H54 (cell line): ENCODE results near the gene SYTL1.

Experiments
- DNase-seq: peaks from one replicate; pipeline ENCODE4 v3.0.0; 2011; ENCODE audit warnings: low spot score, mixed read lengths; ENCODE audit not compliant: insufficient read length
- FAIRE-seq: peaks from 3 replicates; lab custom pipeline; 2011; peaks lifted over from hg19 to GRCh38; lab: Jason Lieb, UNC
- POLR2A ChIP-seq: IDR thresholded peaks from 2 replicates; pipeline ENCODE4 v1.6.1; 2011; ENCODE audit warnings: low read depth, mild to moderate bottlenecking, low read length

Gene SYTL1

DNA sequence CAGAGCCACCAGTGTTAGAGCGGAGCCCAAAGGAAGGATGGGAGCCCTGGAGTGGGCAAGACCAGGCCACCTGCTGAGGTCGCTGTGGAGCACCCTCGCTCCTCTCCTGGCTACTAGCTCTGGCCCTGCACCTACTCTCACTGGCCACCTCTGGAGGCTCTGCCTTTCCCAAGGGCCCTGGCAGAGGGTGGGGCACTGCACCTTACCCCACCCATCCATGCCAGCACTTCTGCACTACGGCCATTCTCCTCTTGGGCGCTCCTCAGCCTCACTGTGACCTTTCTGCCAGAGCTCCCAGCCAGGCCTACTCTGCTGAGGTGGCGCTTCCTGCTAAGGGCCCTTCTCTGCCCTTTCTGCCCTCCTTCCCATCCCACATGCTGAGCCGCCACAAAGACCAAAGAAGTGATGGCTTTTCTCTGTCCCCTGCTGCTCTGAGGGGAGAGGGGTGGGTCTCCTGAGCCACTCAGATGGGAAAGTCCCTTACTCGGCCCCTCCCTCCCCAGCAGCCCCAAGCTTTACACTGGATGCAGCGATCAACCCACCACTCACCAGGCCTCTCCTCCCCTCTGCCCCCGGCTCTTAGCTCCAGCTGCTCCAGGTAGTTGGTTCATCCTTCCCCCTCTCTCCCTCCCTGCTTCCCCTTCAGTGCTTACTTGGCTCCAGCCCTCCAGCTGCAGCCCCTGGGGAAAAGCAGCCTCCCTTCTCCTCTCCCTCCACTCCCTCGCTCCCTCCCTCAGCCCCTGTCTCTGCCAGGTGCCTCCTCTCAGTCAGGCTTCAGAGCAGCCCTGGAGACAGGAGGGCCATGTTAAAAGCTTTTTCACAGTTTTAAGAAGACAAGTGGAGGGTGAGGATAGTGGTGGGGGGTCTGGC, 34.7 kb upstream of the SYTL1 start:
- no peak for FAIRE-seq
- DNase-seq: no peak

DNA sequence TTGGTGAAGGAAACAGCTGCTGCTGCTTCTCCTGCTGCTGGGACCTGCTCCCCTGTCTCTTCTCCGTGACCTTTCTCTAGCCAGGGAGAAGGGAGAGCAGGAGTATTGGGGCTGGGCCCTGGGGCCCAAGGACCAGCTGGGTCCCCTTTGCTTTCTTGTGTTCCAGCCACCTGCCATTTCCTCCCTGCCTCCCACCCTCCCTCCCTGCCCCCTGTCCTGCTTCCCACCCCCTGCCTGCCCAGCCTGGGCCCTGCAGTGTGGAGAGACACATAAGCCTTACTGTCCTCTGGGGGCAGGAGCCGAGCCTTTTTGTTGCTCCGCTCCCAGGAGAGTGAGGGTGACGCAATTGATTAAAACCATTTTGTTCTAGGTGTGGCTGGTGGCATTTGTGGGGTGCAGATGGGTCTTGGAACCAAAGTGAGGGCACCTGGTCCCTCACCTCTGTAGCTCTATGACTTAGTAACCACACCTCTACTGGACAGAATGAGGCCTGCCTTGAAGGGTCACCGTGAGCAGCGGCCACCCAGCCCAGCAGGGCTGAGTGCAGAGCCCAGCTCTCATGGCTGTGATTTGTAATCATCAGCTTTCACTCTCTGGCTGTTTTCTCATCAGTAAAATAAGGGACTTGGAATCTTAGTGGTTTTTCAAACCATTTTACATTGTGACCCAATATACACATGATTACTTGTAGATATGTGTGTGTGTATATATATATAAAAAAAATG, 33.8 kb upstream of the SYTL1 start:
- no peak for TF ChIP-seq POLR2A
- FAIRE-seq: no peak

More for the DNA sequence above, 34.7 kb upstream of the SYTL1 start:
- TF ChIP-seq POLR2A: no peak

GRCh38 chr1:27314169-27314568, 27.7 kb upstream of the SYTL1 start:
- no peak for TF ChIP-seq POLR2A
- DNase-seq (no peak), FAIRE-seq (no peak)

More for the DNA sequence above, 33.8 kb upstream of the SYTL1 start:
- no peak for DNase-seq

DNA sequence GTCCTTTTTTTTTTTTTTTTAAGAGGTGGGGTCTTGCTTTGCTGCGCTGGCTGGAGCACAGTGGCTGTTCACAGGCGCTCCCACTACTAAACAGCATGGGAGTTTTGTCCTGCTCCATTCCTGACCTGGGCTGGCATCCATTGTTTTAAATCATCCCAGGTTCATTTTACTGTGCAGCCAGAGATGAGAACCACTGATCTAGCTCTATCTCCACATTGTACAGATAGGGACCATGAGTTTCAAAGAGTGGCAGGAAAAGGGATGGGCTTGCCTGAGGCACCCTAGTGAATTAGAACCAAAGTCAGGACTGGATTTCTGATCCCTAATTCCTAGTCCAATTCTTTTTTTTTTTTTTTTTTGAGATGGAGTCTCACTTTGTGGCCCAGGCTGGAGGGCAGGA, 27.1 kb upstream of the SYTL1 start:
- DNase-seq (no peak), FAIRE-seq (no peak)
- TF ChIP-seq POLR2A: no peak

- TF ChIP-seq POLR2A: no peak
Observed at GRCh38 chr1:27316860-27317259, 25.0 kb upstream of the SYTL1 start.

DNA sequence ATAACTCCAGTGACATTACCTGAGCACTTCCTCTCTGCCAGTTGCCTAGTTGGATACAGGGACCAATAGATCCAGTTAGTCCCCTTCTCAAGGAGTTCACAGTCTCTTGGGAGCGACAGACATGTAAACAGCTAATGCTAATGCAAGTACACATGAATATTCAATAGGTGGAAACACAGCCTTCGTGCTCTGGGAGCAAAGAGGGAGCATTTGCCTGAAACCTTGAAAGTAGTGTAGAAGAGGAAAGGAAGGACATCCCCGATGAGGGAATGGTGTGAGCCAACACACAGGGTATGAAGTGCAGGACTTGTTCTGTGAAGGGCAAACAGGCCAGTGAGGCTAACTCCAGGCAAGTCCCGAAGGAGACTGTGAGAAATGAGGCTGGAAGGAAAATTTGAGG, 23.7 kb upstream of the SYTL1 start:
- DNase-seq: no peak
- FAIRE-seq: no peak
- no peak for TF ChIP-seq POLR2A

More at GRCh38 chr1:27316860-27317259, 25.0 kb upstream of the SYTL1 start:
- DNase-seq (no peak), FAIRE-seq (no peak)

GRCh38 chr1:27318596-27318995, 23.2 kb upstream of the SYTL1 start:
- FAIRE-seq: no peak
- no peak for TF ChIP-seq POLR2A
- DNase-seq: no peak

- DNase-seq (peak; percentile 79), FAIRE-seq (no peak)
- peak; percentile 65 for TF ChIP-seq POLR2A
Observed at GRCh38 chr1:27321813-27322568, 19.8 kb upstream of the SYTL1 start, which contains the start of gene TMEM222. TSS of gene TMEM222 (plus strand) at chr1:27322163. CDS start at chr1:27322198, 35 bp downstream.

DNA sequence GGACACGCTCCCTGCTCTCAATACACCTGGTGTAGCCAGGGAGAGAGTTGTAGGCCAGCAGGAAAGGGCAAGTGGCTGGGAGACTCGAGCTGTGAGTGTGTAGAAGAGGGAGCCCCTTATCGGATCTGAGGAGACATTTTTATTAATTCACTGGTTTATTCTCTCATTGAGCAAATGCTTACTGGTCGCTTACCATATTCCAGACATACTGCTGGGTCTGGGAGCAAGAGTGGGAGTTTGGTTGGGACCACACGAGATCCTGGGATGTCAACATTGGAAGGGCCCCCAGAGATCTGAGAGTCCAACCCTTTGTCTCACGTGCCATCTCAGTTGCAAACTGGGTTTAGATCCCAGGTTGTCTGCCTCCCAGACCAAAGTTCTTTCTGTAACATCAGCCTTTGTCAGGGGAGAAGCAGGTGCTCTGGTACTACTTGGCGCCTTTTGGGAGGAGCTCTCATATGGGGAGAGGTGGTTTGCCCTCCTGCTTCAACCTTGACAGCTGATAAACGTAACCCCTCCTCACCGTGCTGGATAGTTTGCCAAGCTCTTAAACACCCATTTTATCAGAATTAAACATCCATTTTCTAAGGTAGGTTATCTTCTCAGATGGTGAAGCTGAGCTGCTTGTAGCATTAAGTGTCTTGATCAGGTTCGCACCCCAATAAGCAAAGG, 19.1 kb upstream of the SYTL1 start:
- FAIRE-seq (no peak), DNase-seq (no peak)
- TF ChIP-seq POLR2A: no peak

DNA sequence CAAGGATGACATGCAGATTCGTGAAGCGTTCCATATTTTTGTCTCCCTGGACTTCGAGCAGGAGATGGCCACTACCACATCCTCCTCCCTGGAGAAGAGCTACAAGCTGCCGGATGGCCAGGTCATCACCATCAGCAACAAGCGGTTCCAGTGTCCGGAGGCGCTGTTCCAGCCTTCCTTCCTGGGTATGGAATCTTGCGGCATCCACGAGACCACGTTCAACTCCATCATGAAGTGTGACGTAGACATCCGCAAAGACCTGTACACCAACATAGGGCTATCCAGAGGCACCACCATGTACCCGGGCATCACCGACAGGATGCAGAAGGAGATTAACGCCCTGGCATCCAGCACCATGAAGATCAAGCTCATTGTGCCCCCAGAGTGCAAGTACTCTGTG, 16.5 kb upstream of the SYTL1 start:
- no peak for TF ChIP-seq POLR2A
- FAIRE-seq: no peak

GRCh38 chr1:27327964-27328363, 13.9 kb upstream of the SYTL1 start:
- no peak for TF ChIP-seq POLR2A
- FAIRE-seq: no peak
- DNase-seq: no peak

More for the DNA sequence above, 16.5 kb upstream of the SYTL1 start:
- no peak for DNase-seq

- TF ChIP-seq POLR2A: no peak
- no peak for FAIRE-seq
- DNase-seq: no peak
Observed at GRCh38 chr1:27330786-27331185, 11.0 kb upstream of the SYTL1 start.

DNA sequence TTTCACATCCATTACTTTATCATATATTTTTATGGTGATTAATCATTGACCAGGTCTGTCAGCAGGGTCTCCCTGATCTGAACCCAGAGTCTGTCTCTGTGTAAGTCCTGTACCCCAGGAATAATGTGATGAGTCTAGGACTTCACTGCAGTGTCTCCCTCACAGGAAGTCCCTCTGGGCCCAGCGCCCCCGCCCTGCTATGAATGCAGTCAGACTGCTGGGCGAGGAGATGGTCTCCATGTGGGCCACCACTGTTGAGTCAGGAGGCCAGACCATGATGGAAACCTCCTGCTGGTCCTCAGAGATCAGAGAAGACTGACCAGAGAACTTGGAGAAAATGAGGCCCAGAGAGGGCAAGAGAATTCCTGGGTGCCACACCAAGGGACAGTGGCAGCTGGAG, 10.4 kb upstream of the SYTL1 start:
- TF ChIP-seq POLR2A: no peak
- no peak for DNase-seq
- FAIRE-seq: no peak
